Astrocyte of the cerebellum (primary cell): ENCODE results near the gene MYO3B.
"Not testable (repeated sequence)": the region's sequence is repeated elsewhere in the genome, so short reads cannot be mapped to it uniquely, and the experiment has no call there.

Experiments
- DNase-seq: peaks from one replicate; pipeline ENCODE4 v3.0.0-alpha.2; 2011; ENCODE audit warnings: low read depth
- H3K4me3 ChIP-seq: 2 replicates; pipeline ENCODE4 v1.5.1; 2011; ENCODE audit warnings: mild to moderate bottlenecking, low read depth, low read length, moderate library complexity
- CTCF ChIP-seq: IDR thresholded peaks from 2 replicates; pipeline ENCODE4 v1.5.1; 2012; ENCODE audit warnings: low read length, low read depth, moderate library complexity, mild to moderate bottlenecking; ENCODE audit errors: missing control alignments
- in situ Hi-C: cut with HindIII; loops from 2 replicates; pipeline ENCODE4 v1.10.0; 2017; ENCODE audit warnings: low sequenced_read_pairs

Gene MYO3B

GRCh38 chr2:170463206-170463537, 285.2 kb downstream of the MYO3B start:
- in situ Hi-C loops, result no loop called here
- no peak for TF ChIP-seq CTCF

GRCh38 chr2:170464268-170464667, 286.3 kb downstream of the MYO3B start:
- TF ChIP-seq CTCF, result no peak
- no peak overlapping the region for H3K4me3 ChIP-seq
- no peak for DNase-seq
- in situ Hi-C loops, result no loop called here

More at GRCh38 chr2:170463206-170463537, 285.2 kb downstream of the MYO3B start:
- DNase-seq, result no peak
- H3K4me3 ChIP-seq, result no peak overlapping the region

- in situ Hi-C loops, result no loop called here
- H3K4me3 ChIP-seq, result no peak overlapping the region
- DNase-seq, result no peak
- no peak for TF ChIP-seq CTCF
These were observed 287.3 kb downstream of the MYO3B start for GRCh38 chr2:170465241-170465640.

DNA sequence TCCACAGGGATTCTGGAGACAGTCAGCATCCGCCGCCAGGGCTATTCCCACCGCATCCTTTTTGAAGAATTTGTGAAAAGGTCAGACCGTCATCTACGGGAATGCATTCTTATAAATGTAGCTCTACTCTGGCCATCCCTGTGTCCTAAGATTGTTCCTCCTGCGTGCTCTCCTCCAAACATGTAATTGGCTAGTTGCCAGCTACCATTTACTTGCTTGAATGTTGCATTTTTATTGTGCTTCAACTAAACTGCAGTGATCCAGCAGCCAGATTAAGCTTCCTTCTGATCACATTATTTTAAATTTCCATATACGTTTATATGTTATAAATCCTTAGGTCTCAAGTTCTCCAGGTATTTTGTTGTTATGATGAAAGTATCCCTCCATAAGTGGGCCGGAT, 288.7 kb downstream of the MYO3B start:
- in situ Hi-C loops, result no loop called here
- H3K4me3 ChIP-seq, result no peak overlapping the region
- DNase-seq, result no peak
- TF ChIP-seq CTCF, result no peak

DNA sequence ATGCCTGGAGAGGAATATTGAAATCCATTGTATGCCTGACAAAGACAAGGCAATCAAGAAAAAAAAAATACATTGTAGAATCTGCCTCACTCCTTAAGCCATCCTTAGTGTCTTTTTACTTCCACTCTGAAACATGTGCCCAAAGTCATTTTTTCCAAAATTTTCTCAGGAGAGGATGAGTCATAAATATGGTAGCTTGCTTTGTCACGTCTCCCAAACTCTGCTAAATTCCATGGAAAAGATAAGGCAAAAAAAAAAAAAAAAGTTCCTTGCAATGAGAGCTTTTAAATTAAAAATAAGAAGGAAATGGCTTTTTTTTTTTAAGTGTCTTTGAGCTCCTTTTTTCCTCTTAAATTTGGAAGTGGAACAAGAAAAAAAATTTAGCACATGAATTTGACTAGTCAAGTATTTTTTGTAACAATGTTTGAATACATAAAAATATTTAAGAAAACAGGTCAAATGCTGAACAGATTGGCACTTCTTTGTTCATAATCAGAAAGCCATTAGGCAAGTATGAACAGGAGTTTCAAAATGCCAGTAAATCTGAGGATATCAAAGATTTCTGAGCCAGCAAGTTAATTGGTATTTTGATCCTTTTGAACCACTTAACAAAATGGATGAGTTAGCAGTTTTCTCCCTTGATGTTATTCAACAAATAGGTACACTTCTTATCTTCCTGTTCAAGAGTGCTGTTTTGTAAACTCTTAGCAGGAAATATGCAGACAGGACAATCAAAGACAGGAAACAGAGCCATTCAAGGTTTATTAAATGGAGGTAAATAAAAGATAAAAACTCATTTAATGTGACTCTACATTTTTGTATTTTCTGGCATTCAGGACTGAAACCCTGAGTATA, 289.8 kb downstream of the MYO3B start:
- TF ChIP-seq CTCF, result no peak
- DNase-seq, result no peak
- no peak overlapping the region for H3K4me3 ChIP-seq
- in situ Hi-C loops, result no loop called here

DNA sequence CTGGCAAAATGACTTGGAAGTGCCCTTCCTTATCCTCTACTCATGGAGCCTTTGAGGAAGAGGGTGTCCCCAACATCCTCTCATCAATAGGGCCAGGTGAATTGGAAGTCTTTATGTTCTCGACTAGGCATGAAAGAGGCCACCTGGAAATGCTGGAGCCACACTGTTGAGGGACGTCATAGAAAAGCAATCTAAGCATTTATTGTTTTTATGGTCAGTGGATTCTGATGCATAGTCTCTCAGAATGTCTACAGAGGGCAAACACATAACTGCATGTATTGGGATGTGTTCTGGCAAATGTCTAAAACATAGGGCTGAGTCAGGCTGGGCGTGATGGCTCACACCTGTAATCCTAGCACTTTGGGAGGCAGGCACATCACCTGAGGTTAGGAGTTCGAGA, 290.6 kb downstream of the MYO3B start:
- no peak for TF ChIP-seq CTCF
- no peak for DNase-seq
- in situ Hi-C loops, result no loop called here
- no peak overlapping the region for H3K4me3 ChIP-seq

DNA sequence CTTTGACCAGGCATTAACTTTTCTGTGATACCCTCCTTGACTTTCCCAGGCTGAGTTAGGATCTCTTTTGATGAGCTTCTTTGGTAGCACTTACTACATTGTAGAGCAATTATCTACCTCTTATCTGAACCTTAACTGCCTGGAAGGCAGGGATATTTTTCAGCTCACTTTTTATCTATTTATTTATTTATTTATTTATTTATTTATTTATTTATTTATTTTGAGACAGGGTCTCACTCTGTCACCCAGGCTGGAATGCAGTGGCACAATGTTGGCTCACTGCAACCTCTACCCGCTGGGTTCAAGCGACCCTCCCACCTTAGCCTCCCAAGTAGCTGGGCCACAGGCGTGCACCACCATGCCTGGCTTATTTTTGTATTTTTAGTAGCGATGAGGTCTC, 294.6 kb downstream of the MYO3B start:
- H3K4me3 ChIP-seq, DNase-seq, in situ Hi-C loops: not testable (repeated sequence)
